Measurements from ENCODE around the gene STK16. TPM values are rescaled to one million over a fixed set of nuclear protein-coding genes. Genes with fewer than 3 reads are reported as not detected.

Gene STK16
- total and polyA plus RNA-seq, 2 of the 13 experiments (the other 11 are each of a cell fraction or from before 2014, with no cell fraction given), result 28.0 to 50.9 TPM

DNA sequence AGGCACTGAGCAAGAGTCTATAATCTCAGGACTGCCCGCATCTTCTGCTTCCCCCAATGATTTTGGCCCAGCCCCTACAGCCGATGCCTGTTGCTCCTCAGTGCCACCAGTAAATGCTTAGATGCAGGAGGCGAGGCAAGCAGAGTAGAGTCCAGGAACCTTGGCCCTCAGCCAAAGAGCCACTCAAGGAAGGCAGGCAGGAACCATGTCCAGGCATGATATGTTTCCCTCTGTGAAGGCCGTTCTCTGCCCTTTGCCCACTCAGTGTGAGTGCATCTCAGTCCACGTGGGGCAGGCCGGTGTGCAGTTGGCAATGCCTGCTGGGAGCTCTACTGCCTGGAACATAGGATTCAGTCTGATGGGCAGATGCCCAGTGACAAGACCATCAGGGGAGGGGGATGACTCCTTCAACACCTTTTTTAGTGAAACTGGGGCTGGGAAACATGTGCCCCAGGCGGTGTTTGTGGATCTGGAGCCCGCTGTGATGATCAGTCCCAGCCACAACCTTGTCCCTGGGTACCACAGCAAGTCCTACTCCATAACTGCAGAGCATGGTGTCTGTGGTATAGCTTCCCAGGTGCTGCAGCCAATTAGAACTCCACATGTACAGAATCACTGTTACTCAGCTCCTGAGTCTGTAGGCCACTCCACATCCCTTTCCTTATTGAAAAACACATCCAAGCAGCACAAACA, 24.2 kb downstream of the STK16 start (continued):
- TF ChIP-seq, protein P1, sequence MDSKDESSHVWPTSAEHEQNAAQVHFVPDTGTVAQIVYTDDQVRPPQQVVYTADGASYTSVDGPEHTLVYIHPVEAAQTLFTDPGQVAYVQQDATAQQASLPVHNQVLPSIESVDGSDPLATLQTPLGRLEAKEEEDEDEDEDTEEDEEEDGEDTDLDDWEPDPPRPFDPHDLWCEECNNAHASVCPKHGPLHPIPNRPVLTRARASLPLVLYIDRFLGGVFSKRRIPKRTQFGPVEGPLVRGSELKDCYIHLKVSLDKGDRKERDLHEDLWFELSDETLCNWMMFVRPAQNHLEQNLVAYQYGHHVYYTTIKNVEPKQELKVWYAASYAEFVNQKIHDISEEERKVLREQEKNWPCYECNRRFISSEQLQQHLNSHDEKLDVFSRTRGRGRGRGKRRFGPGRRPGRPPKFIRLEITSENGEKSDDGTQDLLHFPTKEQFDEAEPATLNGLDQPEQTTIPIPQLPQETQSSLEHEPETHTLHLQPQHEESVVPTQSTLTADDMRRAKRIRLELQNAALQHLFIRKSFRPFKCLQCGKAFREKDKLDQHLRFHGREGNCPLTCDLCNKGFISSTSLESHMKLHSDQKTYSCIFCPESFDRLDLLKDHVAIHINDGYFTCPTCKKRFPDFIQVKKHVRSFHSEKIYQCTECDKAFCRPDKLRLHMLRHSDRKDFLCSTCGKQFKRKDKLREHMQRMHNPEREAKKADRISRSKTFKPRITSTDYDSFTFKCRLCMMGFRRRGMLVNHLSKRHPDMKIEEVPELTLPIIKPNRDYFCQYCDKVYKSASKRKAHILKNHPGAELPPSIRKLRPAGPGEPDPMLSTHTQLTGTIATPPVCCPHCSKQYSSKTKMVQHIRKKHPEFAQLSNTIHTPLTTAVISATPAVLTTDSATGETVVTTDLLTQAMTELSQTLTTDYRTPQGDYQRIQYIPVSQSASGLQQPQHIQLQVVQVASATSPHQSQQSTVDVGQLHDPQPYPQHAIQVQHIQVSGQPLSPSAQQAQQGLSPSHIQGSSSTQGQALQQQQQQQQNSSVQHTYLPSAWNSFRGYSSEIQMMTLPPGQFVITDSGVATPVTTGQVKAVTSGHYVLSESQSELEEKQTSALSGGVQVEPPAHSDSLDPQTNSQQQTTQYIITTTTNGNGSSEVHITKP (CRISPR knock-in tag; IDR thresholded peaks at IDR 0.05; ENCODE audit: low read depth), result 0 out of 2 replicates have a peak, but pooled peaks have one; percentile 37
- no peak for TF ChIP-seq ZNF577 (CRISPR knock-in tag; IDR thresholded peaks at IDR 0.05; ENCODE audit: borderline replicate concordance, low read depth)
- 0 out of 2 replicates have a peak, but pooled peaks have one; percentile 31 for TF ChIP-seq CBX5 (CRISPR knock-in tag; IDR thresholded peaks at IDR 0.05; ENCODE audit: borderline replicate concordance)
- no peak for TF ChIP-seq NFRKB (IDR thresholded peaks at IDR 0.05)
- TF ChIP-seq, protein P2, sequence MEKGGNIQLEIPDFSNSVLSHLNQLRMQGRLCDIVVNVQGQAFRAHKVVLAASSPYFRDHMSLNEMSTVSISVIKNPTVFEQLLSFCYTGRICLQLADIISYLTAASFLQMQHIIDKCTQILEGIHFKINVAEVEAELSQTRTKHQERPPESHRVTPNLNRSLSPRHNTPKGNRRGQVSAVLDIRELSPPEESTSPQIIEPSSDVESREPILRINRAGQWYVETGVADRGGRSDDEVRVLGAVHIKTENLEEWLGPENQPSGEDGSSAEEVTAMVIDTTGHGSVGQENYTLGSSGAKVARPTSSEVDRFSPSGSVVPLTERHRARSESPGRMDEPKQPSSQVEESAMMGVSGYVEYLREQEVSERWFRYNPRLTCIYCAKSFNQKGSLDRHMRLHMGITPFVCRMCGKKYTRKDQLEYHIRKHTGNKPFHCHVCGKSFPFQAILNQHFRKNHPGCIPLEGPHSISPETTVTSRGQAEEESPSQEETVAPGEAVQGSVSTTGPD (CRISPR knock-in tag; IDR thresholded peaks at IDR 0.05), result no peak
- TF ChIP-seq, protein P3, sequence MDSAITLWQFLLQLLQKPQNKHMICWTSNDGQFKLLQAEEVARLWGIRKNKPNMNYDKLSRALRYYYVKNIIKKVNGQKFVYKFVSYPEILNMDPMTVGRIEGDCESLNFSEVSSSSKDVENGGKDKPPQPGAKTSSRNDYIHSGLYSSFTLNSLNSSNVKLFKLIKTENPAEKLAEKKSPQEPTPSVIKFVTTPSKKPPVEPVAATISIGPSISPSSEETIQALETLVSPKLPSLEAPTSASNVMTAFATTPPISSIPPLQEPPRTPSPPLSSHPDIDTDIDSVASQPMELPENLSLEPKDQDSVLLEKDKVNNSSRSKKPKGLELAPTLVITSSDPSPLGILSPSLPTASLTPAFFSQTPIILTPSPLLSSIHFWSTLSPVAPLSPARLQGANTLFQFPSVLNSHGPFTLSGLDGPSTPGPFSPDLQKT (CRISPR knock-in tag; IDR thresholded peaks at IDR 0.05; ENCODE audit: borderline replicate concordance), result no peak
- TF ChIP-seq ZNF317 (CRISPR knock-in tag; IDR thresholded peaks at IDR 0.05), result peak; percentile 40; the same call in 1 of the 2 replicates
- 0 out of 2 replicates have a peak, but pooled peaks have one; percentile 47 for TF ChIP-seq ESRRA (CRISPR knock-in tag; IDR thresholded peaks at IDR 0.05; ENCODE audit: low read depth)
- TF ChIP-seq MYC (CRISPR knock-in tag; IDR thresholded peaks at IDR 0.05; ENCODE audit: borderline replicate concordance), result peak; percentile 69; the same call in 1 of the 2 replicates
- TF ChIP-seq YEATS2 (CRISPR knock-in tag; IDR thresholded peaks at IDR 0.05; ENCODE audit: borderline replicate concordance), result 0 out of 2 replicates have a peak, but pooled peaks have one; percentile 22
- 0 out of 4 replicates have a peak, but pooled peaks of 1 of the 2 experiments have one; percentile 14 for TF ChIP-seq EP300 (IDR thresholded peaks at IDR 0.05; ENCODE audit: low read depth in 2 of 2, low read length in 2 of 2)
- no peak for TF ChIP-seq EP300 (CRISPR knock-in tag; IDR thresholded peaks at IDR 0.05; ENCODE audit: borderline replicate concordance)
- TF ChIP-seq RFX5 (IDR thresholded peaks at IDR 0.05; ENCODE audit: low read depth, low read length), result peak; percentile 40; the same call in 1 of the 2 replicates
- TF ChIP-seq, protein P4, sequence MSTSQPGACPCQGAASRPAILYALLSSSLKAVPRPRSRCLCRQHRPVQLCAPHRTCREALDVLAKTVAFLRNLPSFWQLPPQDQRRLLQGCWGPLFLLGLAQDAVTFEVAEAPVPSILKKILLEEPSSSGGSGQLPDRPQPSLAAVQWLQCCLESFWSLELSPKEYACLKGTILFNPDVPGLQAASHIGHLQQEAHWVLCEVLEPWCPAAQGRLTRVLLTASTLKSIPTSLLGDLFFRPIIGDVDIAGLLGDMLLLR (CRISPR knock-in tag; IDR thresholded peaks at IDR 0.05), result 0 out of 2 replicates have a peak, but pooled peaks have one; percentile 23
- TF ChIP-seq HDAC1 (CRISPR knock-in tag; IDR thresholded peaks at IDR 0.05), result peak; percentile 27; the same call in 1 of the 2 replicates
- peak; percentile 32; the same call in 1 of the 2 replicates for TF ChIP-seq HOXA5 (CRISPR knock-in tag; IDR thresholded peaks at IDR 0.05)
- no peak for TF ChIP-seq U2AF2 (IDR thresholded peaks at IDR 0.05; ENCODE audit: low read depth, low read length)
- TF ChIP-seq, protein P5, sequence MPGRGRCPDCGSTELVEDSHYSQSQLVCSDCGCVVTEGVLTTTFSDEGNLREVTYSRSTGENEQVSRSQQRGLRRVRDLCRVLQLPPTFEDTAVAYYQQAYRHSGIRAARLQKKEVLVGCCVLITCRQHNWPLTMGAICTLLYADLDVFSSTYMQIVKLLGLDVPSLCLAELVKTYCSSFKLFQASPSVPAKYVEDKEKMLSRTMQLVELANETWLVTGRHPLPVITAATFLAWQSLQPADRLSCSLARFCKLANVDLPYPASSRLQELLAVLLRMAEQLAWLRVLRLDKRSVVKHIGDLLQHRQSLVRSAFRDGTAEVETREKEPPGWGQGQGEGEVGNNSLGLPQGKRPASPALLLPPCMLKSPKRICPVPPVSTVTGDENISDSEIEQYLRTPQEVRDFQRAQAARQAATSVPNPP (CRISPR knock-in tag; IDR thresholded peaks at IDR 0.05), result no peak
- no peak for TF ChIP-seq SKI (IDR thresholded peaks at IDR 0.05; ENCODE audit: partially characterized antibody)
- TF ChIP-seq ZNF160 (CRISPR knock-in tag; IDR thresholded peaks at IDR 0.05), result no peak
- 0 out of 2 replicates have a peak, but pooled peaks have one; percentile 12 for TF ChIP-seq ZNF333 (CRISPR knock-in tag; IDR thresholded peaks at IDR 0.05; ENCODE audit: borderline replicate concordance)
